ENCODE measurements around the gene CLEC18A.
"Not testable (repeated sequence)": the region's sequence is repeated elsewhere in the genome, so short reads cannot be mapped to it uniquely, and the experiment has no call there.

The CLEC18A gene

GRCh38 chr16:69930117-69930776 is 20.9 kb upstream of the CLEC18A start:
- no peak for DNase-seq (ENCODE audit: low read depth)

GRCh38 chr16:69931631-69932030 is 19.5 kb upstream of the CLEC18A start:
- no peak for DNase-seq (ENCODE audit: low read depth)

GRCh38 chr16:69932228-69932627 is 18.9 kb upstream of the CLEC18A start:
- DNase-seq (ENCODE audit: low read depth), result no peak

GRCh38 chr16:69932691-69933392 is 18.3 kb upstream of the CLEC18A start:
- no peak for DNase-seq (ENCODE audit: low read depth)

GRCh38 chr16:69934044-69934443 is 17.1 kb upstream of the CLEC18A start:
- no peak for DNase-seq (ENCODE audit: low read depth)

GRCh38 chr16:69934751-69935150 is 16.4 kb upstream of the CLEC18A start:
- no peak for DNase-seq (ENCODE audit: low read depth)

- no peak for DNase-seq (ENCODE audit: low read depth)
These were observed 15.8 kb upstream of the CLEC18A start for GRCh38 chr16:69935278-69935711.

- no peak for DNase-seq (ENCODE audit: low read depth)
These were observed 15.4 kb upstream of the CLEC18A start for GRCh38 chr16:69935740-69936139.

- no peak for DNase-seq (ENCODE audit: low read depth)
These were observed 14.9 kb upstream of the CLEC18A start for GRCh38 chr16:69936252-69936651.

GRCh38 chr16:69936751-69937211 is 14.4 kb upstream of the CLEC18A start:
- DNase-seq (ENCODE audit: low read depth), result no peak

GRCh38 chr16:69937465-69937951 is 13.6 kb upstream of the CLEC18A start:
- no peak for DNase-seq (ENCODE audit: low read depth)

GRCh38 chr16:69938981-69939820 is 11.9 kb upstream of the CLEC18A start:
- DNase-seq (ENCODE audit: low read depth), result no peak

- DNase-seq (ENCODE audit: low read depth), result no peak
These were observed 11.1 kb upstream of the CLEC18A start for GRCh38 chr16:69939821-69940585.

- DNase-seq (ENCODE audit: low read depth), result no peak
These were observed 10.5 kb upstream of the CLEC18A start for GRCh38 chr16:69940676-69941075.

GRCh38 chr16:69941251-69942098 is 9.7 kb upstream of the CLEC18A start:
- no peak for DNase-seq (ENCODE audit: low read depth)

GRCh38 chr16:69942099-69942491 is 9.0 kb upstream of the CLEC18A start:
- no peak for DNase-seq (ENCODE audit: low read depth)

- no peak for DNase-seq (ENCODE audit: low read depth)
These were observed 8.4 kb upstream of the CLEC18A start for GRCh38 chr16:69942627-69943170.

GRCh38 chr16:69943241-69944036 is 7.7 kb upstream of the CLEC18A start:
- not testable (repeated sequence) for DNase-seq (ENCODE audit: low read depth)

- not testable (repeated sequence) for DNase-seq (ENCODE audit: low read depth)
These were observed 723 bp upstream of the CLEC18A start for GRCh38 chr16:69950411-69950810.

- DNase-seq (ENCODE audit: low read depth), result not testable (repeated sequence)
These were observed 518 bp downstream of the CLEC18A start for GRCh38 chr16:69951672-69952031.

All from HS-5 (cell line).